ENCODE results near the gene WIPF3. TPM values are rescaled to one million over a fixed set of nuclear protein-coding genes. Genes with fewer than 3 reads are reported as not detected.

WIPF3 gene
- total and polyA plus RNA-seq, 2 of the 4 experiments (the other 2 are of a cell fraction) = not detected

DNA sequence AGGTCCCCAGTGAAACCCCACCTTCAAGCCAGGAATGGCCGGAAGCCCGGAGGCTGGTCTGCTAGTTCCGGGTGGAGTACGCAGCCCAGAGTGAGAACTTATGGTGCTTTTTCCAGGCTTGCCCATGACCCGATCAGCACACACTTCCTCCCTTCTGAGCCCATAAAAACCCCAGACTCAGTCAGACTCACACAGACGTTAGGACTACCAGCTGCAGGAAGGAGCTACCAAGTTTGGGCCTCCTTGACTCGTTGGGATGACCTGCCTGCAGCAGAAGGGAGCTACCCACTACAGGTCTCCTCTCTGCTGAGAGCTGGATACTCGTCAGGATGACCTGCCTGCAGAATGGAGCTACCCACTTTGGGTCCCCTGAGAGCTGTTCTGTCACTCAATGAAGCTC, 144.2 kb downstream of the WIPF3 start:
- Histone ChIP-seq H3K4me3 (ENCODE audit: insufficient read depth, low read depth, low read length) (no peak overlapping the region), H3K36me3 (ENCODE audit: control insufficient read depth, insufficient read depth, low read length) (peaks cover 59% of the 10 kb centered on the region)
- CTCF ChIA-PET = no interaction called here

More for the DNA sequence above, 144.2 kb downstream of the WIPF3 start:
- peaks cover 4% of the 10 kb centered on the region; the same call in 1 of the 2 replicates for H3K4me1 ChIP-seq (ENCODE audit: control insufficient read depth, insufficient read depth, low read length)
- DNase-seq = no peak
- no peak overlapping the region for H2AK9ac ChIP-seq (replicated peaks; ENCODE audit: low read depth, low read length, poor library complexity)
- no peak overlapping the region for H2BK15ac ChIP-seq (ENCODE audit: low read depth, low read length)
- no TSS peak for BruUV-seq (replicated peaks)
- POLR2A ChIA-PET (ENCODE audit: unreplicated experiment) = no interaction called here
- H3K23ac ChIP-seq (ENCODE audit: low read depth, low read length) = no peak overlapping the region
- no peak overlapping the region for H2AFZ ChIP-seq (replicated peaks; ENCODE audit: low read length, poor library complexity)
- no peak overlapping the region for H3K4ac ChIP-seq (ENCODE audit: low read depth, low read length)
- 100% methylated on average over 1 of the region's 8 CpGs; no CpG with 5 or more reads in 1 of the 2 experiments for WGBS, 2 experiments (ENCODE audit: extremely low coverage in 2 of 2, insufficient read length in 1 of 2)
- no peaks in the 10 kb centered on the region for H3K9me3 ChIP-seq (ENCODE audit: control insufficient read depth, insufficient read depth, low read length)
- H2AK5ac ChIP-seq (ENCODE audit: low read depth, low read length) = no peak overlapping the region
- peaks cover 16% of the 10 kb centered on the region; the same call in 1 of the 2 replicates for H4K20me1 ChIP-seq (ENCODE audit: insufficient read depth, low read length)
- no peak overlapping the region for H4K91ac ChIP-seq (ENCODE audit: insufficient read depth, low read depth, low read length)
- no peaks in the 10 kb centered on the region for H3K27me3 ChIP-seq (ENCODE audit: control insufficient read depth, insufficient read depth, low read length)
- TF ChIP-seq CEBPB (IDR thresholded peaks at IDR 0.05; ENCODE audit: low read depth, low read length) (no peak), RAD21 (IDR thresholded peaks at IDR 0.05; ENCODE audit: low read length) (no peak), MXI1 (IDR thresholded peaks at IDR 0.05; ENCODE audit: borderline replicate concordance, low read depth, low read length) (no peak), RCOR1 (IDR thresholded peaks at IDR 0.05; ENCODE audit: insufficient replicate concordance, low read length) (no peak), RFX5 (IDR thresholded peaks at IDR 0.05; ENCODE audit: low read depth, low read length) (no peak), CHD1 (IDR thresholded peaks at IDR 0.05; ENCODE audit: low read depth, low read length) (no peak), MAZ (IDR thresholded peaks at IDR 0.05; ENCODE audit: borderline replicate concordance, low read depth, low read length) (no peak), BHLHE40 (IDR thresholded peaks at IDR 0.05; ENCODE audit: low read depth, low read length) (no peak), CTCF (conservative IDR thresholded peaks at IDR 0.05; ENCODE audit: low read depth, low read length) (no peak), NFE2L2 (IDR thresholded peaks at IDR 0.05; ENCODE audit: low read depth, low read length) (no peak)
- TF ChIP-seq, protein P1, sequence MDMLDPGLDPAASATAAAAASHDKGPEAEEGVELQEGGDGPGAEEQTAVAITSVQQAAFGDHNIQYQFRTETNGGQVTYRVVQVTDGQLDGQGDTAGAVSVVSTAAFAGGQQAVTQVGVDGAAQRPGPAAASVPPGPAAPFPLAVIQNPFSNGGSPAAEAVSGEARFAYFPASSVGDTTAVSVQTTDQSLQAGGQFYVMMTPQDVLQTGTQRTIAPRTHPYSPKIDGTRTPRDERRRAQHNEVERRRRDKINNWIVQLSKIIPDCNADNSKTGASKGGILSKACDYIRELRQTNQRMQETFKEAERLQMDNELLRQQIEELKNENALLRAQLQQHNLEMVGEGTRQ (IDR thresholded peaks at IDR 0.05; ENCODE audit: low read depth, low read length) = no peak
- H3K4me2 ChIP-seq (ENCODE audit: low read depth, low read length) = no peak overlapping the region
- H3K27ac ChIP-seq (ENCODE audit: insufficient read depth, low read length) = no peak overlapping the region
- ATAC-seq (ENCODE audit: low read depth) = no peak
- no peak overlapping the region for H3K9ac ChIP-seq (ENCODE audit: low read depth, low read length)
- H3K56ac ChIP-seq (ENCODE audit: extremely low read depth, insufficient read depth, low read length) = no peak overlapping the region
- dilution Hi-C loops (cut with HindIII; ENCODE audit: low sequenced_read_pairs, unreplicated experiment) = no loop called here
- intact Hi-C loops (cut with micrococcal nuclease) = no loop called here
- no peak overlapping the region for H2BK120ac ChIP-seq (ENCODE audit: low read depth, low read length)
- peaks cover 13 to 59% of the 10 kb centered on the region in 2 experiments; a peak in 3 of 4 replicates for H3K79me1 ChIP-seq (ENCODE audit: low read depth in 1 of 2, low read length in 2 of 2)
- H4K5ac ChIP-seq (ENCODE audit: low read depth, low read length) = no peak overlapping the region
- no peak overlapping the region for H4K8ac ChIP-seq (ENCODE audit: low read depth in 2 of 2, low read length in 2 of 2)
- no peak overlapping the region for H2BK5ac ChIP-seq (ENCODE audit: low read depth, low read length, poor library complexity, severe bottlenecking)
- no peak overlapping the region for H2BK20ac ChIP-seq (ENCODE audit: low read depth, low read length)
- peaks cover 3% of the 10 kb centered on the region; the same call in 1 of the 2 replicates for H3K9me1 ChIP-seq (ENCODE audit: insufficient read depth, low read length)
- H3K14ac ChIP-seq (replicated peaks; ENCODE audit: low read depth, low read length) = no peak overlapping the region
- H3K18ac ChIP-seq (ENCODE audit: low read depth, low read length) = no peak overlapping the region
- in situ Hi-C loops (cut with MboI; ENCODE audit: low sequenced_read_pairs) = no loop called here

Measured in IMR-90 (cell line).